ENCODE data around the gene WDSUB1.

WDSUB1 gene

DNA sequence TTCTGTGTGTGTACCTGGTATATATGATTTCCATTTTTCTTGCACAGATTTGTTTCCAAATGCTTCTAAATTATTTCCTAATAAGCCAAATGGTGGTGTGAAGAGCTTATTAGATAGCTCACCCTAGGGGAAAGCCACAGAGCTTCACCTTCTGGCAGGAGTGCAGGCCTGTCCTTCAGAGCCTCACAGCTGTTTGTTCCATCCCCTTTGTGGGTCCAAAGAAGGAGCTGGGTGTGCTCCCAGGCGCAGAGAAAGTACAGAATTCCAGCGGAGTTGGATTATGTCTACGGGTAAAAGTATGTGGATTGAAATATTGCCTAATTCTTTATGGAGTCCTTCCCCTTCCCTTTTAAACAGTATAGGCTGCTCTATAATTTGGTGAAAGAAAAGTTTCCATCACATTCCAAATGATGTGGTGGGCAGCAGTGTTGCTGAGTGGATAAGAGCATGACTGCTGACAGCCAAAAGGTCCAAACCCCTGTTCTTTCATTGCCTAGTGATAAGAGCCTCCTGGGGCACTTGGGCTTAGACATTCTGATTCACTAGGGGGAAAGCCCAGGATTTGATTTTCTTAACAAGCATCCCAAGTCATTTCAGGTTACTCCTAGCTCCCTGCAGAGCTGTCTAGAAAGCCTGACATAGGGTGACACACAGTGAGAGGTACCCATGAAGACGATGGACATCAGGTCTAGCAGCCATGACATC lies 86.6 kb downstream of the WDSUB1 start:
- no peak overlapping the region for H3K4me3 ChIP-seq (replicated peaks; ENCODE audit: insufficient read depth, low read length)
- H3K27me3 ChIP-seq (ENCODE audit: insufficient read depth, poor library complexity, severe bottlenecking) = no peaks in the 10 kb centered on the region
- no peak for DNase-seq (ENCODE audit: low read depth in 1 of 2, low spot score in 1 of 2)
- H3K27ac ChIP-seq (replicated peaks) = no peak overlapping the region
- TF ChIP-seq CTCF (IDR thresholded peaks at IDR 0.05; ENCODE audit: insufficient read depth, low read length) (no peak), REST (IDR thresholded peaks at IDR 0.05; ENCODE audit: insufficient replicate concordance, low read depth) (no peak), SPI1 (IDR thresholded peaks at IDR 0.05; ENCODE audit: borderline replicate concordance, low read depth) (no peak), POLR2AphosphoS5 (IDR thresholded peaks at IDR 0.05; ENCODE audit: low read depth) (no peak), GABPA (IDR thresholded peaks at IDR 0.05; ENCODE audit: low read depth) (no peak)

- no peaks in the 10 kb centered on the region for H3K27me3 ChIP-seq (ENCODE audit: insufficient read depth, poor library complexity, severe bottlenecking)
- no peak overlapping the region for H3K4me3 ChIP-seq (replicated peaks; ENCODE audit: insufficient read depth, low read length)
- no peak for DNase-seq (ENCODE audit: low read depth in 1 of 2, low spot score in 1 of 2)
- no peak overlapping the region for H3K27ac ChIP-seq (replicated peaks)
- TF ChIP-seq GABPA (IDR thresholded peaks at IDR 0.05; ENCODE audit: low read depth) = no peak
- TF ChIP-seq SPI1 (IDR thresholded peaks at IDR 0.05; ENCODE audit: borderline replicate concordance, low read depth) = no peak
- TF ChIP-seq POLR2AphosphoS5 (IDR thresholded peaks at IDR 0.05; ENCODE audit: low read depth) = no peak
Measured at GRCh38 chr2:159199236-159199635, 87.3 kb downstream of the WDSUB1 start.

DNA sequence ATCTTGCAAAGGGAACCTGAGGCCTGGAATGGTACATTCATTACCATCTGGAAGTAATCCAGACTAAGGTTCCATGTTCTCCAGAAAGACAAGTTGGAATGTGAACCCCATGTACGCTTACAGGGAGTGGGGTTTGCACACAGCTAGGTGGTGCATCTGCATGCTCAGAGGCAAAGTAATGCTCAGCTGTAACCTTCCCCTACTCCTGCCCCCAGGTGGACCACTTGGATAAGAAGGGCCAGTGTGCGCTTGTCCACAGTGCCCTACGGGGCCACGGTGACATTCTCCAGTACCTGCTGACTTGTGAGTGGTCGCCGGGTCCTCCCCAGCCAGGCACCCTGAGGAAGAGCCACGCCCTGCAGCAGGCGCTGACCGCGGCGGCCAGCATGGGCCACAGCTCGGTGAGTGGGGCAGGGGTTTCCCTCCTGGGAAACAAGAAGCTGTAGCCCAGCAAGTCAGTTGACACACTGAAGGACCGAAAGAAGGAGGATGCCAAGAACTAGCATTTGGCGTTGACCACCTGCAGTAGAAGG lies 90.0 kb downstream of the WDSUB1 start:
- DNase-seq (ENCODE audit: low read depth in 1 of 2, low spot score in 1 of 2) = no peak
- Histone ChIP-seq H3K4me3 (replicated peaks; ENCODE audit: insufficient read depth, low read length) (no peak overlapping the region), H3K27ac (replicated peaks) (no peak overlapping the region), H3K27me3 (ENCODE audit: insufficient read depth, poor library complexity, severe bottlenecking) (no peaks in the 10 kb centered on the region)
- TF ChIP-seq GABPA (IDR thresholded peaks at IDR 0.05; ENCODE audit: low read depth) (no peak), CTCF (IDR thresholded peaks at IDR 0.05; ENCODE audit: insufficient read depth, low read length) (no peak), REST (IDR thresholded peaks at IDR 0.05; ENCODE audit: insufficient replicate concordance, low read depth) (no peak), POLR2AphosphoS5 (IDR thresholded peaks at IDR 0.05; ENCODE audit: low read depth) (no peak), SPI1 (IDR thresholded peaks at IDR 0.05; ENCODE audit: borderline replicate concordance, low read depth) (no peak)

GRCh38 chr2:159195697-159196096 lies 90.8 kb downstream of the WDSUB1 start:
- Histone ChIP-seq H3K4me3 (replicated peaks; ENCODE audit: insufficient read depth, low read length) (no peak overlapping the region), H3K27ac (replicated peaks) (no peak overlapping the region), H3K27me3 (ENCODE audit: insufficient read depth, poor library complexity, severe bottlenecking) (no peaks in the 10 kb centered on the region)
- no peak for DNase-seq (ENCODE audit: low read depth in 1 of 2, low spot score in 1 of 2)
- no peak for TF ChIP-seq GABPA (IDR thresholded peaks at IDR 0.05; ENCODE audit: low read depth)
- TF ChIP-seq REST (IDR thresholded peaks at IDR 0.05; ENCODE audit: insufficient replicate concordance, low read depth) = no peak
- no peak for TF ChIP-seq SPI1 (IDR thresholded peaks at IDR 0.05; ENCODE audit: borderline replicate concordance, low read depth)
- TF ChIP-seq CTCF (IDR thresholded peaks at IDR 0.05; ENCODE audit: insufficient read depth, low read length) = no peak
- no peak for TF ChIP-seq POLR2AphosphoS5 (IDR thresholded peaks at IDR 0.05; ENCODE audit: low read depth)
